NB4 (cell line): ENCODE data around the gene FPGS.
A peak's percentile ranks its signal among the peaks of the same experiment; 100 is the strongest.

ENCODE experiments used
- DNase-seq: peaks from one replicate; pipeline ENCODE4 v3.0.0; 2010; ENCODE audit warnings: low read depth
- H3K4me3 ChIP-seq: one replicate; pipeline ENCODE4 v1.5.1; 2011; ENCODE audit warnings: mild to moderate bottlenecking, low read depth, low read length, moderate library complexity
- TF ChIP-seq, protein P1 (sequence below): IDR thresholded peaks from one replicate; pipeline ENCODE4 v1.5.1; 2012; ENCODE audit warnings: low read depth, low read length

FPGS gene

DNA sequence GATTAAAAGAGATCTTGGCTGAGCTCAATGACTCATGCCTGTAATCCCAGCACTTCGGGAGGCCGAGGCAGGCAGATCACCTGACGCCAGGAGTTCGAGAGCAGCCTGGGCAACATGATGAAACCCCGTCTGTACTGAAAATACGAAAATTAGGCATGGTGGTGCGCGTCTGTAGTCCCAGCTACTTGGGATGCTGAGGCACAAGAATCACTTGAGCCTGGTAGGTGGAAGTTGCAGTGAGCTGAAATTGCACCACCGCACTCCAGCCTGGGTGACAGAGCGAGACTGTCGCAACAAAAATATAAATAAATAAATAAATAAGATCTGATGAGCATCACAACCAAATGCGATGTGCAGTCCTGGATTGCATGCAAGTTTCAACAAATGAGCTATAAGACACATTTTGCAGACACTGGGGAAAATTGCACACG lies 60.5 kb downstream of the FPGS start:
- TF ChIP-seq, protein P1, sequence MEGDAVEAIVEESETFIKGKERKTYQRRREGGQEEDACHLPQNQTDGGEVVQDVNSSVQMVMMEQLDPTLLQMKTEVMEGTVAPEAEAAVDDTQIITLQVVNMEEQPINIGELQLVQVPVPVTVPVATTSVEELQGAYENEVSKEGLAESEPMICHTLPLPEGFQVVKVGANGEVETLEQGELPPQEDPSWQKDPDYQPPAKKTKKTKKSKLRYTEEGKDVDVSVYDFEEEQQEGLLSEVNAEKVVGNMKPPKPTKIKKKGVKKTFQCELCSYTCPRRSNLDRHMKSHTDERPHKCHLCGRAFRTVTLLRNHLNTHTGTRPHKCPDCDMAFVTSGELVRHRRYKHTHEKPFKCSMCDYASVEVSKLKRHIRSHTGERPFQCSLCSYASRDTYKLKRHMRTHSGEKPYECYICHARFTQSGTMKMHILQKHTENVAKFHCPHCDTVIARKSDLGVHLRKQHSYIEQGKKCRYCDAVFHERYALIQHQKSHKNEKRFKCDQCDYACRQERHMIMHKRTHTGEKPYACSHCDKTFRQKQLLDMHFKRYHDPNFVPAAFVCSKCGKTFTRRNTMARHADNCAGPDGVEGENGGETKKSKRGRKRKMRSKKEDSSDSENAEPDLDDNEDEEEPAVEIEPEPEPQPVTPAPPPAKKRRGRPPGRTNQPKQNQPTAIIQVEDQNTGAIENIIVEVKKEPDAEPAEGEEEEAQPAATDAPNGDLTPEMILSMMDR: no peak
- H3K4me3 ChIP-seq: no peak overlapping the region
- peak; percentile 46 for DNase-seq
